ENCODE results near the gene PCDHB13.
"Not testable (repeated sequence)": the region's sequence is repeated elsewhere in the genome, so short reads cannot be mapped to it uniquely, and the experiment has no call there.

PCDHB13 gene

DNA sequence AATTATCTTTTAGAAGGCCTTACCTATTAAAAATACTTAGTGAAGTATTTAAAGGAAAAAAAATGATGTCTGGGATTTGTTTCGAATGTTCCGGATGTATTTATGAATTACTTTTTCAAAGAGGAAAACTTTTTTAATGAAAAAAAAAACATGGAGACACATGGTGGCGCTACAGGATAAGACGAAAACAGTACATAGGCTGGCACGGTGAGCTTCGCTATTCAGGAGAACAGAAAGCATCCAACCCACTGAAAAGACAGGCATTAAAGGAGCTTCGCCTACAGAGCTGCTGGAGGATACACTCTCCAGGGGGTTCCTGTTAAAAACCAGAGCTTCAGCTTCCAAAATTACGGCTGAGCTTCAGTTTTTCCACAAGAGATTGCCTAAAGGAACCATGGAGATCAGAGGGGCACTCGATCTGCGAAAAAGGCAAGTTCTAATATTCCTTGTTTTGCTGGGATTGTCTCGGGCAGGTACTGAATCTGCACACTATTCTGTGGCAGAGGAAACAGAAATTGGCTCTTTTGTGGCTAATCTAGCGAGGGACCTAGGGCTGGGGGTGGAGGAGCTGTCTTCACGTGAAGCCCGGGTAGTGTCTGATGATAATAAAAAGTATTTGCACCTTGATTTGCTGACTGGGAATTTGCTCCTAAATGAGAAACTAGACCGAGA lies 9.5 kb downstream of the PCDHB13 start, which contains the start of gene PCDHB14:
TSS of gene PCDHB14 (plus strand) at position 232 of the 672 bp plus-strand sequence. CDS start at position 395, 163 bp downstream.
- H3K4me3 ChIP-seq (ENCODE audit: low read length): peak within 1 kb of the TSS; percentile 33

DNA sequence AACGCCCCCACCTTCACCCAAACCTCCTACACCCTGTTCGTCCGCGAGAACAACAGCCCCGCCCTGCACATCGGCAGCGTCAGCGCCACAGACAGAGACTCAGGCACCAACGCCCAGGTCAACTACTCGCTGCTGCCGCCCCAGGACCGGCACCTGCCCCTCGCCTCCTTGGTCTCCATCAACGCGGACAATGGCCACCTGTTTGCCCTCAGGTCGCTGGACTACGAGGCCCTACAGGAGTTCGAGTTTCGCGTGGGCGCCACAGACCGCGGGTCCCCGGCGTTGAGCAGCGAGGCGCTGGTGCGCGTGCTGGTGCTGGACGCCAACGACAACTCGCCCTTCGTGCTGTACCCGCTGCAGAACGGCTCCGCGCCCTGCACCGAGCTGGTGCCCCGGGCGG lies 11.1 kb downstream of the PCDHB13 start:
- not testable (repeated sequence) for H3K4me1 ChIP-seq (ENCODE audit: insufficient read depth, low read length); H3K36me3 ChIP-seq (ENCODE audit: insufficient read depth, low read length); H2AFZ ChIP-seq (ENCODE audit: low read depth, low read length); H3K9me3 ChIP-seq (ENCODE audit: low read length); H3K4me3 ChIP-seq (ENCODE audit: low read length); H3K27me3 ChIP-seq (ENCODE audit: insufficient read depth, low read length)

More for the DNA sequence above, 9.5 kb downstream of the PCDHB13 start, which contains the start of gene PCDHB14:
- Histone ChIP-seq H3K36me3 (ENCODE audit: insufficient read depth, low read length) (no peaks in the 10 kb centered on the region), H3K4me1 (ENCODE audit: insufficient read depth, low read length) (no peaks in the 10 kb centered on the region), H3K9me3 (ENCODE audit: low read length) (peaks cover 8% of the 10 kb centered on the region), H2AFZ (ENCODE audit: low read depth, low read length) (no peak within 1 kb of the TSS), H3K27me3 (ENCODE audit: insufficient read depth, low read length) (no peaks in the 10 kb centered on the region)

DNA sequence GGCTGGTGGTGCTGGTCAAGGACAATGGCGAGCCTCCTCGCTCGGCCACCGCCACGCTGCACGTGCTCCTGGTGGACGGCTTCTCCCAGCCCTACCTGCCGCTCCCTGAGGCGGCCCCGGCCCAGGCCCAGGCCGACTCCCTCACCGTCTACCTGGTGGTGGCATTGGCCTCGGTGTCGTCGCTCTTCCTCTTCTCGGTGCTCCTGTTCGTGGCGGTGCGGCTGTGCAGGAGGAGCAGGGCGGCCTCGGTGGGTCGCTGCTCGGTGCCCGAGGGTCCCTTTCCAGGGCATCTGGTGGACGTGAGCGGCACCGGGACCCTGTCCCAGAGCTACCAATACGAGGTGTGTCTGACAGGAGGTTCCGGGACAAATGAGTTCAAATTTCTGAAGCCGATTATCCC lies 11.7 kb downstream of the PCDHB13 start:
- H3K4me1 ChIP-seq (ENCODE audit: insufficient read depth, low read length); H3K36me3 ChIP-seq (ENCODE audit: insufficient read depth, low read length); H3K9me3 ChIP-seq (ENCODE audit: low read length); H3K4me3 ChIP-seq (ENCODE audit: low read length); H2AFZ ChIP-seq (ENCODE audit: low read depth, low read length); H3K27me3 ChIP-seq (ENCODE audit: insufficient read depth, low read length): not testable (repeated sequence)

DNA sequence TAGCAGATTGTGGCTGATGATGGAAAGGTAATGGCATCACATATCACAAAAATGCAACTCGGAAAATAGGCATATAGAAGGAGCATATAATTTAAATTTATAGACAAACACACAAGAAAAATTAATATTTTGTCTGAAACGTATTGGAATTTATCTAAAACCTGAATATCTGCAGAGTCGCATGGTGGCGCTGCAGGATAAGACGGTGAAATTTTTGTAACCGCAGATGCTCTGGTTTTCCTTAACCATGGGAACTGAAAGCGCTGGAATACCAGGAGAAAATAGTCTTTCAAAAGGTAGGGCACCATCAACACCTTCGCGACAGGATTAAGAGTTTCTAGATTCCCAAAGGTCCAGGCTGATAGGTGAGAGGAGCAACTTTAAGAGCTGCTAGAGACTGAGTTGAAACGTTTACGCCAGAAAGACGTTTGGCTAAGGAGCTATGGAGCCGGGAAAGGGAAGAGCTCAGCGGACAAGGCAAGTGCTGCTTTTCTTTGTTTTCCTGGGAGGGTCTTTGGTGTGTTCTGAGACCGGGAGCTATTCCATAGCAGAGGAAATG lies 20.5 kb downstream of the PCDHB13 start:
- H3K4me3 ChIP-seq (ENCODE audit: low read length): no peak overlapping the region
- no peaks in the 10 kb centered on the region for H3K36me3 ChIP-seq (ENCODE audit: insufficient read depth, low read length)
- no peaks in the 10 kb centered on the region for H3K4me1 ChIP-seq (ENCODE audit: insufficient read depth, low read length)
- H3K27me3 ChIP-seq (ENCODE audit: insufficient read depth, low read length): no peaks in the 10 kb centered on the region
- H3K9me3 ChIP-seq (ENCODE audit: low read length): peaks cover 26% of the 10 kb centered on the region
- H2AFZ ChIP-seq (ENCODE audit: low read depth, low read length): no peak overlapping the region

DNA sequence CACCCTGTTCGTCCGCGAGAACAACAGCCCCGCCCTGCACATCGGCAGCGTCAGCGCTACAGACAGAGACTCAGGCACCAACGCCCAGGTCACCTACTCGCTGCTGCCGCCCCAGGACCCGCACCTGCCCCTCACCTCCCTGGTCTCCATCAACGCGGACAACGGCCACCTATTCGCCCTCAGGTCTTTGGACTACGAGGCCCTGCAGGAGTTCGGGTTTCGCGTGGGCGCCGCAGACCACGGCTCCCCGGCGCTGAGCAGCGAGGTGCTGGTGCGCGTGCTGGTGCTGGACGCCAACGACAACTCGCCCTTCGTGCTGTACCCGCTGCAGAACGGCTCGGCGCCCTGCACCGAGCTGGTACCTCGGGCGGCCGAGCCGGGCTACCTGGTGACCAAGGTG lies 22.2 kb downstream of the PCDHB13 start:
- H3K4me3 ChIP-seq (ENCODE audit: low read length); H2AFZ ChIP-seq (ENCODE audit: low read depth, low read length); H3K27me3 ChIP-seq (ENCODE audit: insufficient read depth, low read length); H3K36me3 ChIP-seq (ENCODE audit: insufficient read depth, low read length); H3K4me1 ChIP-seq (ENCODE audit: insufficient read depth, low read length): not testable (repeated sequence)
- H3K9me3 ChIP-seq (ENCODE audit: low read length): peaks cover 35% of the 10 kb centered on the region

DNA sequence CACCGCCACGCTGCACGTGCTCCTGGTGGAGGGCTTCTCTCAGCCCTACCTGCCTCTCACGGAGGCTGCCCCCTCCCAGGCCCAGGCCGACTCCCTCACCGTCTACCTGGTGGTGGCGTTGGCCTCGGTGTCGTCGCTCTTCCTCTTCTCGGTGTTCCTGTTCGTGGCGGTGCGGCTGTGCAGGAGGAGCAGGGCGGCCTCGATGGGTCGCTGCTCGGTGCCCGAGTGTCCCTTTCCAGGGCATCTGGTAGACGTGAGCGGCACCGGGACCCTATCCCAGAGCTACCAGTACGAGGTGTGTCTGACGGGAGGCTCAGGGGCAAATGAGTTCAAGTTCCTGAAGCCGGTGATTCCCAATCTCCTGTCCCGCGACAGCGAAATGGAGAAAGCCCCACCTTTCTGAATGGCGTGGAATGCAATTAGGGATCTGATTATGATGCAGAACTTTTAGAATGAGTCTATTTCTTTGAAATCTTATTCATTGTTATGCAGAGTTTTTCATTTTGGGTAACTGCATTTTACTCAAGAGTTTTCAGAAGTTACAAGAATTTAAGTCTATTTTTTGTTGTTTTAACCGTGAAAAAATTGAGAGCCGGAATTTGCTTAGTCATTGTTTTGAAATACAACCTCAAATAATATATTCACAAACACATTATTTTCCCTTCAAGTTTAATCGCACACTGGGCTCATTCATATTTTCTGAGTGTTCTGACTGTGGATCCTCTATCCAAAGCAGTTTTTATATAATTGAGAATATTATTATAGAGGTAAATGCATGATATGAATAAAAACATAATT lies 23.0 kb downstream of the PCDHB13 start:
- no peak overlapping the region for H2AFZ ChIP-seq (ENCODE audit: low read depth, low read length)
- no peaks in the 10 kb centered on the region for H3K27me3 ChIP-seq (ENCODE audit: insufficient read depth, low read length)
- H3K36me3 ChIP-seq (ENCODE audit: insufficient read depth, low read length): no peaks in the 10 kb centered on the region
- H3K4me3 ChIP-seq (ENCODE audit: low read length): no peak overlapping the region
- no peaks in the 10 kb centered on the region for H3K4me1 ChIP-seq (ENCODE audit: insufficient read depth, low read length)
- H3K9me3 ChIP-seq (ENCODE audit: low read length): peaks cover 42% of the 10 kb centered on the region

DNA sequence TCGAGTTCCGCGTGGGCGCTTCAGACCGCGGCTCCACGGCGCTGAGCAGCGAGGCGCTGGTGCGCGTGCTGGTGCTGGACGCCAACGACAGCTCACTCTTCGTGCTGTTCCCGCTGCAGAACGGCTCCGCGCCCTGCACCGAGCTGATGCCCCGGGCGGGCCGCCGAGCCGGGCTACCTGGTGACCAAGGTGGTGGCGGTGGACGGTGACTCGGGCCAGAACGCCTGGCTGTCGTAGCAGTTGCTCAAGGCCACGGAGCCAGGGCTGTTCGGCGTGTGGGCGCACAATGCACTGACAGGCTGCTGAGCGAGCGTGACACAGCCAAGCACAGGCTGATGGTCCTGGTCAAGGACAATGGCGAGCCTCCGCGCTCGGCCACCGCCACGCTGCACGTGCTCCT lies 27.8 kb downstream of the PCDHB13 start:
- no peaks in the 10 kb centered on the region for H3K27me3 ChIP-seq (ENCODE audit: insufficient read depth, low read length)
- no peaks in the 10 kb centered on the region for H3K4me1 ChIP-seq (ENCODE audit: insufficient read depth, low read length)
- peaks cover 38% of the 10 kb centered on the region for H3K9me3 ChIP-seq (ENCODE audit: low read length)
- no peak overlapping the region for H3K4me3 ChIP-seq (ENCODE audit: low read length)
- no peak overlapping the region for H2AFZ ChIP-seq (ENCODE audit: low read depth, low read length)
- no peaks in the 10 kb centered on the region for H3K36me3 ChIP-seq (ENCODE audit: insufficient read depth, low read length)

DNA sequence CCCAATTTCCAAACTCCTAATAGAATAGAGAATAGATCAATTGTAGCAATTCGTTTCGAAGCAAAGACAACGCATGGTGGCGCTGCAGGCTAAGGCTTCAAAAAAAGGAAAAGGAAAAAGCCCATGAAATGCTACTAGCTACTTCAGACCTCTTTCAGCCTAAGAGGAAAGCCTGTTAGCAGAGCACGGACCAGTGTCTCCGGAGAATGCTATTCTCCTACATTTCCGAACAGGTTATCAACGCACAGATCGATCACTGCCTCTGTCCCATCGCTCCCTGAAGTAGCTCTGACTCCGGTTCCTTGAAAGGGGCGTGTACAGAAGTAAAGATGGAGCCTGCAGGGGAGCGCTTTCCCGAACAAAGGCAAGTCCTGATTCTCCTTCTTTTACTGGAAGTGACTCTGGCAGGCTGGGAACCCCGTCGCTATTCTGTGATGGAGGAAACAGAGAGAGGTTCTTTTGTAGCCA lies 31.6 kb downstream of the PCDHB13 start, which contains the start of gene PCDHB15:
TSS of gene PCDHB15 (plus strand) at position 146 of the 468 bp plus-strand sequence. CDS start at position 330, 184 bp downstream.
- Histone ChIP-seq H2AFZ (ENCODE audit: low read depth, low read length) (no peak within 1 kb of the TSS), H3K9me3 (ENCODE audit: low read length) (peaks cover 42% of the 10 kb centered on the region), H3K36me3 (ENCODE audit: insufficient read depth, low read length) (peaks cover 4% of the 10 kb centered on the region), H3K4me3 (ENCODE audit: low read length) (peak within 1 kb of the TSS; percentile 17), H3K27me3 (ENCODE audit: insufficient read depth, low read length) (no peaks in the 10 kb centered on the region), H3K4me1 (ENCODE audit: insufficient read depth, low read length) (peaks cover 2% of the 10 kb centered on the region)

DNA sequence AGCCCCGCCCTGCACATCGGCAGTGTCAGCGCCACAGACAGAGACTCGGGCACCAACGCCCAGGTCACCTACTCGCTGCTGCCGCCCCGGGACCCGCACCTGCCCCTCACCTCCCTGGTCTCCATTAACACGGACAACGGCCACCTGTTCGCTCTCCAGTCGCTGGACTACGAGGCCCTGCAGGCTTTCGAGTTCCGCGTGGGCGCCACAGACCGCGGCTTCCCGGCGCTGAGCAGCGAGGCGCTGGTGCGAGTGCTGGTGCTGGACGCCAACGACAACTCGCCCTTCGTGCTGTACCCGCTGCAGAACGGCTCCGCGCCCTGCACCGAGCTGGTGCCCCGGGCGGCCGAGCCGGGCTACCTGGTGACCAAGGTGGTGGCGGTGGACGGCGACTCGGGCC lies 33.3 kb downstream of the PCDHB13 start:
- peaks cover 34% of the 10 kb centered on the region for H3K9me3 ChIP-seq (ENCODE audit: low read length)
- not testable (repeated sequence) for H3K27me3 ChIP-seq (ENCODE audit: insufficient read depth, low read length); H3K36me3 ChIP-seq (ENCODE audit: insufficient read depth, low read length); H3K4me1 ChIP-seq (ENCODE audit: insufficient read depth, low read length); H3K4me3 ChIP-seq (ENCODE audit: low read length); H2AFZ ChIP-seq (ENCODE audit: low read depth, low read length)

DNA sequence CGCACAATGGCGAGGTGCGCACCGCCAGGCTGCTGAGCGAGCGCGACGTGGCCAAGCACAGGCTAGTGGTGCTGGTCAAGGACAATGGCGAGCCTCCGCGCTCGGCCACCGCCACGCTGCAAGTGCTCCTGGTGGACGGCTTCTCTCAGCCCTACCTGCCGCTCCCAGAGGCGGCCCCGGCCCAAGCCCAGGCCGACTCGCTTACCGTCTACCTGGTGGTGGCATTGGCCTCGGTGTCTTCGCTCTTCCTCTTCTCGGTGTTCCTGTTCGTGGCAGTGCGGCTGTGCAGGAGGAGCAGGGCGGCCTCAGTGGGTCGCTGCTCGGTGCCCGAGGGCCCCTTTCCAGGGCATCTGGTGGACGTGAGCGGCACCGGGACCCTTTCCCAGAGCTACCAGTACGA lies 33.7 kb downstream of the PCDHB13 start:
- peaks cover 33% of the 10 kb centered on the region for H3K9me3 ChIP-seq (ENCODE audit: low read length)
- not testable (repeated sequence) for H3K27me3 ChIP-seq (ENCODE audit: insufficient read depth, low read length); H3K4me1 ChIP-seq (ENCODE audit: insufficient read depth, low read length); H2AFZ ChIP-seq (ENCODE audit: low read depth, low read length); H3K36me3 ChIP-seq (ENCODE audit: insufficient read depth, low read length); H3K4me3 ChIP-seq (ENCODE audit: low read length)

DNA sequence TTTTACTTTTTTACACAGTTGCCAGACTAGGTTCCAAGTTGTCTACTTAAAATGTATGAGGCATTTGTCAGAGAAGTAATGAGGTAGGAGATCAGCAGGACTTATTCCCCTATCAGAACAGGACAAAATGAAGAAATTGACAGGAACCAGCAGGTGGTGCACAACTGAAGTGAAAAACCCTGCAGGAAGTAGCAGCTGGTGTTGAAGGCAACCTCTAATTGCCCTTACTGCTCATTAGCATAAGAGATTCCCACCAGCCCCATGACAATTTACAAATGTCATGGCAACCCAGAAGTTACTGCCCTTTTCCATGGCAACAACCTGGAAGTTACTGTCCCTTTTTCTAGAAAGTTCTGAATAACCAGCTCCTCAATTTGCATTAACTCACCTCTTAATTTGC lies 36.9 kb downstream of the PCDHB13 start:
- peaks cover 32% of the 10 kb centered on the region for H3K9me3 ChIP-seq (ENCODE audit: low read length)
- no peak overlapping the region for H2AFZ ChIP-seq (ENCODE audit: low read depth, low read length)
- H3K4me1 ChIP-seq (ENCODE audit: insufficient read depth, low read length): peaks cover 3% of the 10 kb centered on the region

DNA sequence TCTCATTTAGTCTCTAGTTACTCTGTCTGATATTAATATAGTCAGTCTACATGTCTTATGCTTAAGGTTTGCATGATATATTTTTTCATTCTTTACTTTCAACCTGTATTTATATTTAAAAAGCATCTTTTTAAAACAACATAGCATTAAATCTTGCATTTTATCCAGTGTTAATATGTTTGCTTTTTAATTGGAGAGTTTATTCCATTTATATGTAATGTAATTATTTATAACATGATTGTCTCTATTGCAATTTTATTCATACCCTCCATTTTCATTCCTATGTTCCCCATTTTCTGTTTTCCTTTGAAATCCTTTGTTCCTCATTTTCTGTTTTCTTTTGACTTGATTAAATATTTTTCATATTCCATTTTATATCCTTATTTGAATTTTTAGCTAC lies 44.7 kb downstream of the PCDHB13 start:
- Histone ChIP-seq H3K27me3 (ENCODE audit: insufficient read depth, low read length) (no peaks in the 10 kb centered on the region), H3K4me3 (ENCODE audit: low read length) (no peak overlapping the region), H2AFZ (ENCODE audit: low read depth, low read length) (no peak overlapping the region), H3K4me1 (ENCODE audit: insufficient read depth, low read length) (no peaks in the 10 kb centered on the region), H3K36me3 (ENCODE audit: insufficient read depth, low read length) (no peaks in the 10 kb centered on the region), H3K9me3 (ENCODE audit: low read length) (peaks cover 26% of the 10 kb centered on the region)

More for the DNA sequence above, 36.9 kb downstream of the PCDHB13 start:
- Histone ChIP-seq H3K36me3 (ENCODE audit: insufficient read depth, low read length) (peaks cover 4% of the 10 kb centered on the region), H3K27me3 (ENCODE audit: insufficient read depth, low read length) (no peaks in the 10 kb centered on the region), H3K4me3 (ENCODE audit: low read length) (no peak overlapping the region)

DNA sequence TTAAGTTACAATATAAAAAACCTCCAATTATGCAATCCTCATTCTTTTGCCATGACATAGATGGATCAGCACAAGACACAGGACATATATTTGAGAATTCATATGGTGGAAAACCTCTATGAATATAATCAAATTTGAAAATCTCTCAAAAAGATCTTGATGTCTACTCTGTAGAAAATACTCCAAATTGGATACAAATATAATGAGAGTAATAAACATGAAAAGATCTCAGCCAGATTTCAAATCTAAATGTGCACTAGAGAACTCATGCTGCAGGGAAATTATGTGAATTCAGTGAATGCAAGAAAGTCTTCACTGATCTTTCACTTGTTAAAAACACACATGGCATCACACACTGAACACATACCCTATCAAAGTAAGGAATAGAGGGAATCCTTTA lies 45.2 kb downstream of the PCDHB13 start:
- no peaks in the 10 kb centered on the region for H3K36me3 ChIP-seq (ENCODE audit: insufficient read depth, low read length)
- peaks cover 26% of the 10 kb centered on the region for H3K9me3 ChIP-seq (ENCODE audit: low read length)

More for the DNA sequence above, 45.2 kb downstream of the PCDHB13 start:
- H3K27me3 ChIP-seq (ENCODE audit: insufficient read depth, low read length): no peaks in the 10 kb centered on the region
- H3K4me1 ChIP-seq (ENCODE audit: insufficient read depth, low read length): no peaks in the 10 kb centered on the region
- no peak overlapping the region for H3K4me3 ChIP-seq (ENCODE audit: low read length)
- H2AFZ ChIP-seq (ENCODE audit: low read depth, low read length): no peak overlapping the region
